Measurements from ENCODE around the gene IMP4. TPM values are rescaled to one million over a fixed set of nuclear protein-coding genes. Genes with fewer than 3 reads are reported as not detected.

IMP4 gene, protein sequence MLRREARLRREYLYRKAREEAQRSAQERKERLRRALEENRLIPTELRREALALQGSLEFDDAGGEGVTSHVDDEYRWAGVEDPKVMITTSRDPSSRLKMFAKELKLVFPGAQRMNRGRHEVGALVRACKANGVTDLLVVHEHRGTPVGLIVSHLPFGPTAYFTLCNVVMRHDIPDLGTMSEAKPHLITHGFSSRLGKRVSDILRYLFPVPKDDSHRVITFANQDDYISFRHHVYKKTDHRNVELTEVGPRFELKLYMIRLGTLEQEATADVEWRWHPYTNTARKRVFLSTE
- 93.7 and 96.8 TPM in 2 replicates for total RNA-seq (2021; fragmentation: NEBNext Ultra II Directional; extraction: Animal tissue kit (Norgen Biotek cat#: 25700))
- polyA plus RNA-seq (2011; rRNA removed): 194 and 247 TPM in 2 replicates
- 189 TPM for polyA plus RNA-seq (2011; cell fraction: cytosol; rRNA removed)
- polyA plus RNA-seq (2011; cell fraction: nucleus; rRNA removed): 269 TPM
- 70.7 to 139 TPM (median 137 TPM) in 4 replicates for polyA plus RNA-seq (2012, experiment 1 of 2)
- polyA plus RNA-seq (2012, experiment 2 of 2): 113 TPM
- polyA plus RNA-seq (2013, experiment 1 of 2): 86.8 TPM
- polyA plus RNA-seq (2013, experiment 2 of 2): 83.2 TPM
- 84.6 and 122 TPM in 2 replicates for polyA minus RNA-seq (2011; rRNA and poly(A)+ RNA removed)
- 62.7 TPM for polyA minus RNA-seq (2011; cell fraction: cytosol; rRNA and poly(A)+ RNA removed)
- 90.4 TPM for polyA minus RNA-seq (2011; cell fraction: nucleus; rRNA and poly(A)+ RNA removed)
- long read RNA-seq, experiment 1, transcript IMP4-201 (9 exons, 1,740 nt): minor isoform, 13 of 73 reads
- long read RNA-seq, experiment 1, transcript IMP4-208 (8 exons, 2,379 nt): major isoform, 15 of 73 reads
- long read RNA-seq, experiment 1, transcript IMP4-202 (9 exons, 822 nt): minor isoform, 5 of 73 reads
- long read RNA-seq, experiment 1, partial matches to known transcripts: 16 of 73 reads
- long read RNA-seq, experiment 1, other reads (novel, unspliced or antisense): 24 of 73 reads
- long read RNA-seq, experiment 2, transcript IMP4-201 (9 exons, 1,740 nt): major isoform, 45 of 136 reads
- long read RNA-seq, experiment 2, transcript IMP4-202 (9 exons, 822 nt): minor isoform, 9 of 136 reads
- long read RNA-seq, experiment 2, partial matches to known transcripts: 29 of 136 reads
- long read RNA-seq, experiment 2, other reads (novel, unspliced or antisense): 50 of 136 reads

DNA sequence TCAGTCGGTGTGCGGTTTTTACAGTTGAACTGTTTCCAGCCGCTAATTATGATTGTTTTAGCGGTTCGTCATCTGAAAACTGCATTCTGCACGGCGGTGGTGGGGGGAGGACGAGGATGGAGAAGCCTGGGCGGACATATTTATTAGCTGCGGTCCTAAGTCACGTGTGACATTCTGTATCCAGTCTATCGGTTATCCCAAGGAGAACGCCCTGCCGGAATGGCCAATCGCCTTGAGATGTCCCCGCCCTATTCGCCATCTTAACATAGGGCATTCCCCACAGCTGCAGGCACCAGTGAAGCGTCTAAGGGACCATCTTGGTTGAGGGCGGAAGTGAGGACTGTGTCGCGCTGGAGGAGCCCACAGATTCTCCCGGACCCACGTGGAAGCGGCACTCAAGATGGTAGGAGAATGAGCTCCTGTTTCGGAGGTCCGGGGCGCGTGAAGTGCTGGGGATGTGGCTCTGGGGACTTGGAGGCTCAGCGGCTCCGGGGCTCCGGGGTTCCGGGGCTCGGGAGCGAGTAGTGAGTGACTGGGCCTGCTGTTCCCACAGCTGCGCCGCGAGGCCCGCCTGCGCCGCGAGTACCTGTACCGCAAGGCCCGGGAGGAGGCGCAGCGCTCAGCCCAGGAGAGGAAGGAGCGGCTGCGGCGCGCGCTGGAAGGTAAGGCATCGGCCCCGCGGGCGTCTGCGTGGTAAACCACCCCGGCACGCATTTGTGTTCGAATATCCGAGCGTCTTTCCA, at the start of gene IMP4:
IMP4 (plus strand) TSS at position 365 of the 743 bp plus-strand sequence; CDS start at position 401, 36 bp downstream.
- Histone ChIP-seq H2BK120ac (replicated peaks; ENCODE audit: low read depth, low read length) (no peak within 1 kb of the TSS), H3K27me3 (replicated peaks in 1 of 4; ENCODE audit: control insufficient read depth in 3 of 4, extremely low read depth in 1 of 4, insufficient read depth in 3 of 4, low read length in 3 of 4) (no peaks in the 10 kb centered on the region), H2AK5ac (ENCODE audit: low read depth, low read length) (no peak within 1 kb of the TSS; the same call in 1 of the 2 replicates), H3K9ac (replicated peaks in 1 of 4; ENCODE audit: extremely low read depth in 1 of 4, low read depth in 3 of 4, low read length in 3 of 4) (peak within 1 kb of the TSS; percentile 77 to 94 (median 81)), H2BK5ac (ENCODE audit: low read depth, low read length) (peak within 1 kb of the TSS; percentile 38; the same call in 1 of the 2 replicates), H3K79me1 (ENCODE audit: low read depth, low read length) (peaks cover 9% of the 10 kb centered on the region), H3K27ac (ENCODE audit: low read depth, low read length) (peak within 1 kb of the TSS; percentile 84), H3K4me1 (replicated peaks in 1 of 4; ENCODE audit: control insufficient read depth in 3 of 4, insufficient read depth in 4 of 4, low read length in 3 of 4) (peaks cover 0 to 3% (median under 1%) of the 10 kb centered on the region in 4 experiments; a peak in 3 of 7 replicates), H3K14ac (ENCODE audit: insufficient read length) (no peak within 1 kb of the TSS), H3K36me3 (ENCODE audit: control insufficient read depth in 2 of 4, insufficient read depth in 4 of 4, low read length in 3 of 4) (peaks cover 16 to 35% (median 31%) of the 10 kb centered on the region in 4 experiments), H2BK20ac (ENCODE audit: low read length) (no peak within 1 kb of the TSS), H3K4me2 (ENCODE audit: insufficient read depth in 1 of 2, low read depth in 2 of 2, low read length in 2 of 2) (peak within 1 kb of the TSS; percentile 62 to 89), H3K79me2 (ENCODE audit: control insufficient read depth in 1 of 2, insufficient read depth in 2 of 2, low read length in 2 of 2) (peaks cover 0 to 15% of the 10 kb centered on the region in 2 experiments; a peak in 2 of 4 replicates), H3K23ac (ENCODE audit: insufficient read length) (no peak within 1 kb of the TSS), H2BK12ac (ENCODE audit: low read depth, low read length) (no peak within 1 kb of the TSS), H3K18ac (ENCODE audit: extremely low read depth, low read length) (peak within 1 kb of the TSS; percentile 84), H3K4me3 (ENCODE audit: extremely low read depth in 1 of 4, insufficient read depth in 2 of 4, low read depth in 3 of 4, low read length in 4 of 4) (peak within 1 kb of the TSS; percentile 77 to 93 (median 84)), H2BK15ac (ENCODE audit: low read length) (peak within 1 kb of the TSS; percentile 72; the same call in 1 of the 2 replicates), H2AFZ (ENCODE audit: low read length) (peak within 1 kb of the TSS; percentile 91), H4K91ac (replicated peaks; ENCODE audit: insufficient read length, low read length) (peak within 1 kb of the TSS; percentile 59), H4K20me1 (replicated peaks in 1 of 2; ENCODE audit: control insufficient read depth in 1 of 2, insufficient read depth in 2 of 2, low read length in 2 of 2) (peaks cover 1 to 15% of the 10 kb centered on the region in 2 experiments), H4K8ac (ENCODE audit: extremely low read depth, insufficient read depth, low read length) (peak within 1 kb of the TSS; percentile 66), H3K9me3 (ENCODE audit: insufficient read depth in 2 of 2, low read depth in 1 of 2, low read length in 1 of 2) (no peaks in the 10 kb centered on the region), H3K56ac (replicated peaks; ENCODE audit: insufficient read length, low read depth, low read length) (peak within 1 kb of the TSS; percentile 65), H3K4ac (replicated peaks; ENCODE audit: insufficient read length, low read depth, low read length) (no peak within 1 kb of the TSS), H4K5ac (ENCODE audit: insufficient read length, low read depth, low read length) (peak within 1 kb of the TSS; percentile 67), H3K23me2 (ENCODE audit: low read depth, low read length) (no peaks in the 10 kb centered on the region)
- ChIA-PET CTCF (ENCODE audit: partially characterized antibody) (interaction anchor here (0.6 to 3.4 kb wide), 8 partner anchors 10 to 119 kb away, joined by 3 to 28 read pairs (median 7); no protein-coding TSS in a partner anchor), POLR2A (ENCODE audit: partially characterized antibody) (interaction anchor here (0.7 to 4.2 kb wide), 12 partner anchors 10 to 613 kb away, joined by 3 to 72 read pairs (median 6); partner anchors contain the start of genes PTPN18 and SMPD4)
- 1% methylated on average over 60 of the region's 60 CpGs; no CpG with 5 or more reads in 1 of the 2 experiments for WGBS, 2 experiments (ENCODE audit: extremely low coverage in 1 of 2, insufficient coverage in 1 of 2, insufficient read length in 1 of 2, insufficient replicate concordance in 2 of 2, low coverage in 1 of 2, low lambda C conversion rate in 2 of 2, missing lambda C conversion rate in 1 of 2)
- FAIRE-seq: peak; percentile 55
- DNase-seq (ENCODE audit: low read depth in 1 of 2, low spot score in 2 of 2): peak; percentile 89 to 94
- TF ChIP-seq NANOG (IDR thresholded peaks at IDR 0.05; ENCODE audit: insufficient read depth, low read depth, low read length, poor library complexity, severe bottlenecking) (peak; percentile 7), TCF12 (IDR thresholded peaks at IDR 0.05; ENCODE audit: low read depth, low read length) (no peak), KDM5A (IDR thresholded peaks at IDR 0.05; ENCODE audit: low read length) (0 out of 2 replicates have a peak, but pooled peaks have one; percentile 3), HDAC2 (IDR thresholded peaks at IDR 0.05; ENCODE audit: borderline replicate concordance in 1 of 2, low read depth in 2 of 2, low read length in 2 of 2) (peak; percentile 69 to 76; a peak in 1 of 4 replicates)
- TF ChIP-seq, protein P1, sequence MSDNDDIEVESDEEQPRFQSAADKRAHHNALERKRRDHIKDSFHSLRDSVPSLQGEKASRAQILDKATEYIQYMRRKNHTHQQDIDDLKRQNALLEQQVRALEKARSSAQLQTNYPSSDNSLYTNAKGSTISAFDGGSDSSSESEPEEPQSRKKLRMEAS (IDR thresholded peaks at IDR 0.05): peak; percentile 86

All from H1 (cell line).